ENCODE results near the gene POU2AF1.

The POU2AF1 gene, protein sequence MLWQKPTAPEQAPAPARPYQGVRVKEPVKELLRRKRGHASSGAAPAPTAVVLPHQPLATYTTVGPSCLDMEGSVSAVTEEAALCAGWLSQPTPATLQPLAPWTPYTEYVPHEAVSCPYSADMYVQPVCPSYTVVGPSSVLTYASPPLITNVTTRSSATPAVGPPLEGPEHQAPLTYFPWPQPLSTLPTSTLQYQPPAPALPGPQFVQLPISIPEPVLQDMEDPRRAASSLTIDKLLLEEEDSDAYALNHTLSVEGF

GRCh38 chr11:111378861-111379601 lies at the start of gene POU2AF1:
Gene POU2AF1 (minus strand): TSS chr11:111379275. CDS start chr11:111379177, 98 bp downstream.
- Mint-ChIP-seq H3K4me3 (peak within 1 kb of the TSS; percentile 77 to 81), H3K27ac (peak within 1 kb of the TSS; percentile 95 to 96), H3K27me3 (no peaks in the 10 kb centered on the region), H3K9me3 (no peaks in the 10 kb centered on the region), H3K4me1 (peaks cover 60% of the 10 kb centered on the region)
- ATAC-seq (peak; percentile 87), DNase-seq (peak; percentile 66 to 78)

DNA sequence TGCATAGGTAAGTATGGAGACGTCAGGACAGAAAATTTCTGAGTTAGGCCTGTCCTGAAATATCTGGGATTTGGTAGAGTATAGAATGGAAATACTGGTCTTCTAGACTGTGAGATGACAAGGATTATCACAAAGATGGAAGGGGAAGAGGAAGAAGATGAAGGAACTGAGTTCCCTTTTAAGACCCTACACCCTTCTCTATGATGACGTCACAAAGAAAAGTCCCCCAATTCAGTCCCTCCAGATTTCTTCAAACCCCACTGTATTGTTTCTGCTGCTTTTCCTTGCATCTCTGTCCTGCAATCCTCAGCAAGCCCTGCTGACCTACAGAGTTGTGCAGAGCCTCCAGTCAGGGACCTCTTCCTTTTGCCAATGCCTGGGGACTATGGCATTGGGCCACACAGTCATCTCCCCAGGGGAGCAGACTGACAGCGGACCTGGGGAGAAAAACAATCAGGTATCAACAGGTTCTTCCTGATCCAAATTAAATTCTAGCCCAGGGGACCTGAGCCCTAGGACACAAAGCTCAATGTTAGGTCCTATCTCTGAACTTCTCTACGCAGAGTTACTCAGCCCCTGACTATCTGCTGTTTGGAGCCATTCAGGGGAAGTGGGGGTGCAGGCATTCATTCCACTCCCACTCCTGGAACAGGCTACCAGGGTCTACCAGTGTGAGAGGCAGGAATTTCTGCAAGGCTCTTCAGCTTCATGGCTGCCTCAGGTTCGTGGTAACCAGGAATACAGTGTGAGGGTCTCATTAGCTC lies 49.2 kb upstream of the POU2AF1 start:
- DNase-seq: no peak
- Mint-ChIP-seq H3K27me3 (no peaks in the 10 kb centered on the region), H3K27ac (no peak overlapping the region), H3K9me3 (no peaks in the 10 kb centered on the region), H3K4me3 (no peak overlapping the region), H3K4me1 (no peaks in the 10 kb centered on the region)
- ATAC-seq: no peak

GRCh38 chr11:111427471-111427912 lies 48.4 kb upstream of the POU2AF1 start:
- no peaks in the 10 kb centered on the region for H3K27me3 Mint-ChIP-seq
- no peak overlapping the region for H3K27ac Mint-ChIP-seq
- ATAC-seq (no peak), DNase-seq (no peak)
- H3K4me1 Mint-ChIP-seq: no peaks in the 10 kb centered on the region
- H3K4me3 Mint-ChIP-seq: no peak overlapping the region
- H3K9me3 Mint-ChIP-seq: no peaks in the 10 kb centered on the region

DNA sequence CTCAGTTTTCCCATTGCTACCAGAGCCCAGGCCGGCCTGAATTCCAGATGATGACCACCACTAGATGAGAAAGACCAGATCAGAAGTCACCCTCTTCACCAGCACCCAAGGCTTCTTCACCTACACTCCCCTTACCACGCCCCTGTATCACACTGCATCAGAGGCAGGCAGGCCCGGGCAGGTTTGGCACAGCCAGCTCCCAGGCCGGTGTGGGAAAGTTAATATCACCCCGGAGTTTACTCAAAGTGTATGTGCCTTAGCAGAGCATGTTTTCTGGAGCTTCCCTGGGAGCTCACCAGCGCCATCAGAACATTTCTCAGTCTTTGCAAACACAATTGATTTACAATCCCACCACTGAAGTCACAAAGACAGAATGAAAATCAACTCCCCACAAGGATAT lies 47.5 kb upstream of the POU2AF1 start:
- H3K27ac Mint-ChIP-seq: no peak overlapping the region
- no peaks in the 10 kb centered on the region for H3K27me3 Mint-ChIP-seq
- no peaks in the 10 kb centered on the region for H3K4me1 Mint-ChIP-seq
- no peak for DNase-seq
- no peak for ATAC-seq
- H3K9me3 Mint-ChIP-seq: no peaks in the 10 kb centered on the region
- H3K4me3 Mint-ChIP-seq: no peak overlapping the region

GRCh38 chr11:111423250-111423615 lies 44.2 kb upstream of the POU2AF1 start:
- no peak overlapping the region for H3K27ac Mint-ChIP-seq
- no peak for DNase-seq
- H3K27me3 Mint-ChIP-seq: no peaks in the 10 kb centered on the region
- peak; percentile 29 for ATAC-seq
- no peaks in the 10 kb centered on the region for H3K9me3 Mint-ChIP-seq
- no peak overlapping the region for H3K4me3 Mint-ChIP-seq
- peaks cover 13% of the 10 kb centered on the region for H3K4me1 Mint-ChIP-seq

GRCh38 chr11:111422494-111423249 lies 43.6 kb upstream of the POU2AF1 start:
- Mint-ChIP-seq H3K4me1 (peaks cover 19% of the 10 kb centered on the region), H3K4me3 (no peak overlapping the region), H3K27me3 (no peaks in the 10 kb centered on the region), H3K9me3 (no peaks in the 10 kb centered on the region), H3K27ac (no peak overlapping the region)
- ATAC-seq (peak; percentile 85), DNase-seq (peak; percentile 54 to 58)

DNA sequence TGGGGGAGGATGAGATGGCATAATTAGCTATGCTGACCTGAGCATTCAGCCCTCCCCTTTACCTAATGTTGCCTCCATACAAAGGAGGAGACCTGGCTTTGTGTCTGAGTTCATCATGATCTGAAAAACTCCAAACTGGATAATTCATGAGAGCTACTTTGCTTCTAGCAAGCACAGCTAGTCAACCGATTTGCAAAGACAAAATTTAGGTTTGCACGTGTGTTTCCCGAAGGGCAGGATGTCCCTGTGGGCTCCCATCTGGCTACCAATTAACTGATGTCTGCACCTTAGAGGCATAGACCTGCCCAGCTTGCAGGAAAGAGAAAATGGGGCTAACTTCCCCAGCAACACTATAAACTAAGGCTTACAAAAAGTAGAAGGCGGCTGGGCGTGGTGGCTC lies 42.2 kb upstream of the POU2AF1 start:
- DNase-seq (no peak), ATAC-seq (no peak)
- no peak overlapping the region for H3K4me3 Mint-ChIP-seq
- H3K4me1 Mint-ChIP-seq: peaks cover 33% of the 10 kb centered on the region
- no peaks in the 10 kb centered on the region for H3K27me3 Mint-ChIP-seq
- H3K27ac Mint-ChIP-seq: no peak overlapping the region
- no peaks in the 10 kb centered on the region for H3K9me3 Mint-ChIP-seq

- peaks cover 44% of the 10 kb centered on the region for H3K4me1 Mint-ChIP-seq
- DNase-seq (no peak), ATAC-seq (no peak)
- H3K27ac Mint-ChIP-seq: no peak overlapping the region
- no peaks in the 10 kb centered on the region for H3K9me3 Mint-ChIP-seq
- H3K27me3 Mint-ChIP-seq: no peaks in the 10 kb centered on the region
- no peak overlapping the region for H3K4me3 Mint-ChIP-seq
Measured at GRCh38 chr11:111419641-111420327, 40.7 kb upstream of the POU2AF1 start.

- no peak for DNase-seq
- ATAC-seq: no peak
- H3K4me1 Mint-ChIP-seq: peaks cover 50% of the 10 kb centered on the region
- no peak overlapping the region for H3K27ac Mint-ChIP-seq
- H3K27me3 Mint-ChIP-seq: no peaks in the 10 kb centered on the region
- H3K9me3 Mint-ChIP-seq: no peaks in the 10 kb centered on the region
- no peak overlapping the region for H3K4me3 Mint-ChIP-seq
Measured at GRCh38 chr11:111419181-111419580, 40.1 kb upstream of the POU2AF1 start.

DNA sequence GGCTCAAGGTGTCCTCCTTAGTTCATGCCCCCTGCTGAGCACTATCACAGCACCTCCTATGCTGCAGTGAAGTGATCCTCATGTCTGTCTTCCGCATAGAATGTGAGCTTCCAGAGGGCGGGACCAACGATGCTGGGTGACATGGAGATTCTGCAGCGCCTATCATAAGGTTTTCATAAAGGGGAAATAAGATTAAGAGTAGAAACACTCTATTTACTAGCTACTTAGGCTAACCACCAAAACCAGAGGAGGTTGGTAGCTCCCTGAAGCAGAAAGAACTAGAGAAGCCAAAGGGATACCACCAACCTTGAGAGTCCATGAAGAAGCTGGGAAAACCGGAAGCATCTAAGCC lies 39.3 kb upstream of the POU2AF1 start:
- H3K9me3 Mint-ChIP-seq: no peaks in the 10 kb centered on the region
- H3K27ac Mint-ChIP-seq: no peak overlapping the region
- DNase-seq (no peak), ATAC-seq (no peak)
- H3K4me1 Mint-ChIP-seq: peaks cover 58% of the 10 kb centered on the region
- H3K4me3 Mint-ChIP-seq: no peak overlapping the region
- no peaks in the 10 kb centered on the region for H3K27me3 Mint-ChIP-seq

DNA sequence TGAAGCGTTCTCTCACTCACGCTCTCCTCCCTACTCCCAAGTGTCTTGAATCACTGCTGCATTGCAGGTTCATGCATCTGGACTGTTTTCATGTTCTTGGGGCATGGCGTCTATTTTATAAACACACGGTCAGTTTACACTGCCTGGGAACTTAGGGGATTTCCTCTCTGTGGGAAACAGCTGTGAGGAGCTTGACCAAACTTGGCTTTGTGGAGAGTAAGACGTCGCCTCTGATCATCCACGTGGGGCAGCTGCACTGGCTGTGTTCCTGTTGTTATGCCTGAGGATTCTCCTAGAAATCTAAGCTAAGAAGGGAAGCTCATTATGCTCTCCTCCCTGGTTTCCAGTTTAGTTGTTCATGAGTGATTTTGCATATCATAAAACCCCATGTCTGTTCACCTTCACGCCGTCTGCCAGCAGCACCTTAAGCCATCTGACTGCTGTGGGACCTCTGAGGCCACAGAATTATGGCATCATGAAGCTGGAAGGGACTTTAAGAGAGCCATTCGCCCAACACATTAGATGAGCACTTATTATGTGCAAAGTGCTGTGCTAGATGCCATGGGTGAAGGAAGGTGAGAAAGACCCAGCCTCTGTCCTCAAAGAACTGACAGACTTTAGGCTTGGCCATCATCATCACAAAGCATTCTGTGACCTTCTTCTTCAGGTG lies 38.8 kb upstream of the POU2AF1 start:
- Mint-ChIP-seq H3K4me3 (peak overlapping the region; percentile 48 to 65), H3K27ac (peak overlapping the region in 1 of 2 donors; percentile 3), H3K4me1 (peaks cover 60% of the 10 kb centered on the region), H3K9me3 (no peaks in the 10 kb centered on the region), H3K27me3 (no peaks in the 10 kb centered on the region)
- ATAC-seq (peak; percentile 32), DNase-seq (no peak)

GRCh38 chr11:111417011-111417765 lies 38.1 kb upstream of the POU2AF1 start:
- no peak for DNase-seq
- Mint-ChIP-seq H3K27me3 (no peaks in the 10 kb centered on the region), H3K9me3 (no peaks in the 10 kb centered on the region), H3K27ac (peak overlapping the region; percentile 73 to 91), H3K4me3 (peak overlapping the region; percentile 48 to 65), H3K4me1 (peaks cover 67% of the 10 kb centered on the region)
- peak; percentile 74 for ATAC-seq

- DNase-seq (no peak), ATAC-seq (no peak)
- Mint-ChIP-seq H3K4me3 (no peak overlapping the region), H3K4me1 (peaks cover 67% of the 10 kb centered on the region), H3K27ac (peak overlapping the region in 1 of 2 donors; percentile 91), H3K9me3 (no peaks in the 10 kb centered on the region), H3K27me3 (no peaks in the 10 kb centered on the region)
Measured at GRCh38 chr11:111416231-111416960, 37.3 kb upstream of the POU2AF1 start.
